ENCODE data around the gene DHODH.

The DHODH gene

GRCh38 chr16:72013888-72014581, 5.5 kb downstream of the DHODH start:
- Histone ChIP-seq H3K36me3 (replicated peaks; ENCODE audit: insufficient read depth, low read length) (no peaks in the 10 kb centered on the region), H3F3A (ENCODE audit: insufficient read depth, low read length) (no peaks in the 10 kb centered on the region; the same call in 1 of the 2 replicates), H3K79me2 (ENCODE audit: low read length) (peaks cover 15% of the 10 kb centered on the region), H3K9me2 (replicated peaks; ENCODE audit: insufficient read depth, low read length) (no peaks in the 10 kb centered on the region), H3K4me3 (ENCODE audit: low read length) (no peak overlapping the region), H3K9me3 (replicated peaks; ENCODE audit: insufficient read depth, low read length) (no peaks in the 10 kb centered on the region), H3K27me3 (replicated peaks; ENCODE audit: insufficient read depth, low read length) (no peaks in the 10 kb centered on the region), H4K20me1 (ENCODE audit: insufficient read depth, low read length) (no peaks in the 10 kb centered on the region), H2AFZ (ENCODE audit: low read length) (no peak overlapping the region), H3K4me2 (ENCODE audit: low read depth, low read length) (no peak overlapping the region), H3K27ac (ENCODE audit: low read length) (no peak overlapping the region), H3K9ac (ENCODE audit: low read length) (no peak overlapping the region), H3K4me1 (ENCODE audit: low read length) (no peaks in the 10 kb centered on the region; the same call in 1 of the 2 replicates)
- no peak for TF ChIP-seq EZH2phosphoT487 (IDR thresholded peaks at IDR 0.05; ENCODE audit: low read length)
- TF ChIP-seq, protein P1, sequence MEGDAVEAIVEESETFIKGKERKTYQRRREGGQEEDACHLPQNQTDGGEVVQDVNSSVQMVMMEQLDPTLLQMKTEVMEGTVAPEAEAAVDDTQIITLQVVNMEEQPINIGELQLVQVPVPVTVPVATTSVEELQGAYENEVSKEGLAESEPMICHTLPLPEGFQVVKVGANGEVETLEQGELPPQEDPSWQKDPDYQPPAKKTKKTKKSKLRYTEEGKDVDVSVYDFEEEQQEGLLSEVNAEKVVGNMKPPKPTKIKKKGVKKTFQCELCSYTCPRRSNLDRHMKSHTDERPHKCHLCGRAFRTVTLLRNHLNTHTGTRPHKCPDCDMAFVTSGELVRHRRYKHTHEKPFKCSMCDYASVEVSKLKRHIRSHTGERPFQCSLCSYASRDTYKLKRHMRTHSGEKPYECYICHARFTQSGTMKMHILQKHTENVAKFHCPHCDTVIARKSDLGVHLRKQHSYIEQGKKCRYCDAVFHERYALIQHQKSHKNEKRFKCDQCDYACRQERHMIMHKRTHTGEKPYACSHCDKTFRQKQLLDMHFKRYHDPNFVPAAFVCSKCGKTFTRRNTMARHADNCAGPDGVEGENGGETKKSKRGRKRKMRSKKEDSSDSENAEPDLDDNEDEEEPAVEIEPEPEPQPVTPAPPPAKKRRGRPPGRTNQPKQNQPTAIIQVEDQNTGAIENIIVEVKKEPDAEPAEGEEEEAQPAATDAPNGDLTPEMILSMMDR (IDR thresholded peaks at IDR 0.05; ENCODE audit: low read length), result no peak
- TF ChIP-seq EZH2 (optimal IDR thresholded peaks at IDR 0.05; ENCODE audit: low read depth, low read length), result no peak
- DNase-seq, result no peak

DNA sequence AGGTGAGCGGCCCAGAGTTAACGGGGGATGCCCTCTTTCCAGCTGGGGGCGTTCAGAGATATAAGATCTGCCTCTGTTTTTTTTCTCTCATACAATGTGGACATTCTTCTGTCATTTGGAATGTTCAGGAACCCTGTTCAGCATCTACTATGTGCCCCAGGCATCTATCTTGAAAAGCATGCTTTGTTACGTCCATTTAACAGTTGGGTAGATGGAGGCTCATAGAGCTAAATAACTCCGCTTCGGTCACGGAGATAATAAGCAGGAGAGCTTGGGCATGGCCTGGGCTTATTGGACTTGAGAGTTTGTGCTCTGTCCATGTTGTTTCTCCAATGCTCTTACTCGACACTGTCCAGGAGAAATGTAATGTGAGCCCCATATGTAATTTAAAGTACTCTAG, 6.1 kb downstream of the DHODH start:
- TF ChIP-seq EZH2 (optimal IDR thresholded peaks at IDR 0.05; ENCODE audit: low read depth, low read length) (no peak), EZH2phosphoT487 (IDR thresholded peaks at IDR 0.05; ENCODE audit: low read length) (no peak)
- TF ChIP-seq, protein P1 (IDR thresholded peaks at IDR 0.05; ENCODE audit: low read length), result no peak
- no peak overlapping the region for H3K27ac ChIP-seq (ENCODE audit: low read length)
- no peaks in the 10 kb centered on the region for H3K9me2 ChIP-seq (replicated peaks; ENCODE audit: insufficient read depth, low read length)

GRCh38 chr16:72015124-72015523, 6.6 kb downstream of the DHODH start:
- Histone ChIP-seq H3K79me2 (ENCODE audit: low read length) (peaks cover 7% of the 10 kb centered on the region), H2AFZ (ENCODE audit: low read length) (no peak overlapping the region), H3K27me3 (replicated peaks; ENCODE audit: insufficient read depth, low read length) (no peaks in the 10 kb centered on the region), H3K9me2 (replicated peaks; ENCODE audit: insufficient read depth, low read length) (no peaks in the 10 kb centered on the region), H3K9ac (ENCODE audit: low read length) (no peak overlapping the region), H3K4me2 (ENCODE audit: low read depth, low read length) (no peak overlapping the region), H3K4me3 (ENCODE audit: low read length) (no peak overlapping the region), H3K9me3 (replicated peaks; ENCODE audit: insufficient read depth, low read length) (no peaks in the 10 kb centered on the region), H4K20me1 (ENCODE audit: insufficient read depth, low read length) (no peaks in the 10 kb centered on the region), H3K27ac (ENCODE audit: low read length) (no peak overlapping the region), H3K4me1 (ENCODE audit: low read length) (no peaks in the 10 kb centered on the region; the same call in 1 of the 2 replicates), H3K36me3 (replicated peaks; ENCODE audit: insufficient read depth, low read length) (no peaks in the 10 kb centered on the region), H3F3A (ENCODE audit: insufficient read depth, low read length) (no peaks in the 10 kb centered on the region; the same call in 1 of the 2 replicates)
- TF ChIP-seq EZH2 (optimal IDR thresholded peaks at IDR 0.05; ENCODE audit: low read depth, low read length) (no peak), EZH2phosphoT487 (IDR thresholded peaks at IDR 0.05; ENCODE audit: low read length) (no peak)
- TF ChIP-seq, protein P1 (IDR thresholded peaks at IDR 0.05; ENCODE audit: low read length), result no peak
- DNase-seq, result no peak

More for the DNA sequence above, 6.1 kb downstream of the DHODH start:
- Histone ChIP-seq H4K20me1 (ENCODE audit: insufficient read depth, low read length) (no peaks in the 10 kb centered on the region), H3K36me3 (replicated peaks; ENCODE audit: insufficient read depth, low read length) (no peaks in the 10 kb centered on the region), H2AFZ (ENCODE audit: low read length) (no peak overlapping the region), H3K79me2 (ENCODE audit: low read length) (peaks cover 11% of the 10 kb centered on the region), H3F3A (ENCODE audit: insufficient read depth, low read length) (no peaks in the 10 kb centered on the region; the same call in 1 of the 2 replicates), H3K4me3 (ENCODE audit: low read length) (no peak overlapping the region), H3K4me1 (ENCODE audit: low read length) (no peaks in the 10 kb centered on the region; the same call in 1 of the 2 replicates), H3K9ac (ENCODE audit: low read length) (no peak overlapping the region), H3K4me2 (ENCODE audit: low read depth, low read length) (no peak overlapping the region), H3K27me3 (replicated peaks; ENCODE audit: insufficient read depth, low read length) (no peaks in the 10 kb centered on the region), H3K9me3 (replicated peaks; ENCODE audit: insufficient read depth, low read length) (no peaks in the 10 kb centered on the region)
- no peak for DNase-seq
